ENCODE results near the gene HEPACAM2. TPM values are rescaled to one million over a fixed set of nuclear protein-coding genes. Genes with fewer than 3 reads are reported as not detected.

HEPACAM2 gene
- total RNA-seq, 1 experiment from 2014 or later, result not detected

DNA sequence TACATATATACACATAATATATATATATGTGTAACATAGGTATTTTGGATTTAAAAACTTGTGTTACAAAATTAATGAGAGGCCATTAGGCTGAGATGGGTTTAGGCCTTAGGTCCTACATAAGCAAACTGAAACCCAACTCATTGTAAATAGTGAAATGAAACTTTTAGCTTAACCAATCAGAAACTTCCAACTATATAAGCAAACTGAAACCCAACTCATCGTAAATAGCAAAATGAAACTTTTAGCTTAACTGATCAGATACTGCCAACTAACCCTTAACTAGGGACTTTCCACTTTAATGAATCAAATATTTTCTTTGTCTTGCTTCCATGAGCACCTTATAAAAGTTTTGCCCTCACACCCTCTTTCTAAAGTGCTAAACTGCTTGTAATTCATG is 60.8 kb downstream of the HEPACAM2 start:
- no peaks in the 10 kb centered on the region for H3K79me1 ChIP-seq (ENCODE audit: insufficient read depth, low read depth, low read length, poor library complexity, severe bottlenecking)
- no peaks in the 10 kb centered on the region for H3K4me1 ChIP-seq (ENCODE audit: insufficient read depth, low read length)
- no peaks in the 10 kb centered on the region for H4K20me1 ChIP-seq (ENCODE audit: control insufficient read depth, insufficient read depth, insufficient read length)
- no peak overlapping the region for H3K27ac ChIP-seq (ENCODE audit: insufficient read length, low read depth, low read length)
- no peak overlapping the region for H3K27ac Mint-ChIP-seq
- no CpG with 5 or more reads among the region's 1 CpG for WGBS (ENCODE audit: extremely low coverage, insufficient read length, low lambda C conversion rate)
- H4K91ac ChIP-seq (ENCODE audit: insufficient read length, low read depth, low read length), result no peak overlapping the region
- no peak overlapping the region for H2BK20ac ChIP-seq (ENCODE audit: low read depth, low read length, poor library complexity, severe bottlenecking)
- no peak overlapping the region for H2BK12ac ChIP-seq (ENCODE audit: insufficient read length, low read depth, low read length)
- no peak overlapping the region for H2AK5ac ChIP-seq (ENCODE audit: insufficient read length, low read length)
- H3K9me3 Mint-ChIP-seq, result peaks cover 0 to under 1% of the 10 kb centered on the region in 2 experiments; a peak in 2 of 5 replicates
- no peak overlapping the region for H3K18ac ChIP-seq (ENCODE audit: insufficient read length, low read depth, low read length)
- H3K23ac ChIP-seq (ENCODE audit: insufficient read length, low read depth, low read length), result no peak overlapping the region
- H3K9ac ChIP-seq (ENCODE audit: extremely low read depth, insufficient read length, low read length), result no peak overlapping the region
- no peak overlapping the region for H3K4me3 Mint-ChIP-seq
- H3K27me3 Mint-ChIP-seq (ENCODE audit: low read depth), result peaks cover 34% of the 10 kb centered on the region
- DNase-seq, result no peak
- no peaks in the 10 kb centered on the region for H3K9me3 ChIP-seq (ENCODE audit: control insufficient read depth, low read depth, low read length)
- H2BK120ac ChIP-seq (ENCODE audit: low read depth, low read length, poor library complexity, severe bottlenecking), result no peak overlapping the region
- H3K4ac ChIP-seq (ENCODE audit: low read depth, low read length), result no peak overlapping the region
- no peaks in the 10 kb centered on the region for H3K27me3 ChIP-seq (ENCODE audit: insufficient read depth, low read length)
- TF ChIP-seq, protein P1, sequence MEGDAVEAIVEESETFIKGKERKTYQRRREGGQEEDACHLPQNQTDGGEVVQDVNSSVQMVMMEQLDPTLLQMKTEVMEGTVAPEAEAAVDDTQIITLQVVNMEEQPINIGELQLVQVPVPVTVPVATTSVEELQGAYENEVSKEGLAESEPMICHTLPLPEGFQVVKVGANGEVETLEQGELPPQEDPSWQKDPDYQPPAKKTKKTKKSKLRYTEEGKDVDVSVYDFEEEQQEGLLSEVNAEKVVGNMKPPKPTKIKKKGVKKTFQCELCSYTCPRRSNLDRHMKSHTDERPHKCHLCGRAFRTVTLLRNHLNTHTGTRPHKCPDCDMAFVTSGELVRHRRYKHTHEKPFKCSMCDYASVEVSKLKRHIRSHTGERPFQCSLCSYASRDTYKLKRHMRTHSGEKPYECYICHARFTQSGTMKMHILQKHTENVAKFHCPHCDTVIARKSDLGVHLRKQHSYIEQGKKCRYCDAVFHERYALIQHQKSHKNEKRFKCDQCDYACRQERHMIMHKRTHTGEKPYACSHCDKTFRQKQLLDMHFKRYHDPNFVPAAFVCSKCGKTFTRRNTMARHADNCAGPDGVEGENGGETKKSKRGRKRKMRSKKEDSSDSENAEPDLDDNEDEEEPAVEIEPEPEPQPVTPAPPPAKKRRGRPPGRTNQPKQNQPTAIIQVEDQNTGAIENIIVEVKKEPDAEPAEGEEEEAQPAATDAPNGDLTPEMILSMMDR (conservative IDR thresholded peaks at IDR 0.05), result no peak
- H3K36me3 Mint-ChIP-seq (ENCODE audit: insufficient read depth in 1 of 3, low read depth in 3 of 3), result no peaks in the 10 kb centered on the region
- H3K79me2 ChIP-seq (ENCODE audit: insufficient read depth, low read length), result no peaks in the 10 kb centered on the region
- H4K8ac ChIP-seq (replicated peaks; ENCODE audit: insufficient read length, low read depth, low read length), result no peak overlapping the region
- no peak overlapping the region for H2BK15ac ChIP-seq (ENCODE audit: low read depth, low read length)
- H3K56ac ChIP-seq (ENCODE audit: insufficient read length, low read depth, low read length), result no peak overlapping the region
- no peak overlapping the region for H2BK5ac ChIP-seq (ENCODE audit: insufficient read length, low read length)
- no peak overlapping the region for H3T11ph ChIP-seq (ENCODE audit: low read length)
- no peak overlapping the region for H3K14ac ChIP-seq (ENCODE audit: insufficient read depth, low read length)
- H3K4me2 ChIP-seq (ENCODE audit: insufficient read depth, insufficient read length, low read length), result no peak overlapping the region
- no peaks in the 10 kb centered on the region for H3K23me2 ChIP-seq (ENCODE audit: insufficient read length, low read depth, low read length, poor library complexity, severe bottlenecking)
- no peaks in the 10 kb centered on the region for H3K4me1 Mint-ChIP-seq
- no peak overlapping the region for H2AFZ ChIP-seq (ENCODE audit: low read length)
- no peak overlapping the region for H4K5ac ChIP-seq (ENCODE audit: insufficient read length, low read depth, low read length)
